Measurements from ENCODE around the gene CFAP90. TPM values are rescaled to one million over a fixed set of nuclear protein-coding genes. Genes with fewer than 3 reads are reported as not detected.

Gene CFAP90
- total RNA-seq, 1 donor from 2014 or later = 5.3 TPM

DNA sequence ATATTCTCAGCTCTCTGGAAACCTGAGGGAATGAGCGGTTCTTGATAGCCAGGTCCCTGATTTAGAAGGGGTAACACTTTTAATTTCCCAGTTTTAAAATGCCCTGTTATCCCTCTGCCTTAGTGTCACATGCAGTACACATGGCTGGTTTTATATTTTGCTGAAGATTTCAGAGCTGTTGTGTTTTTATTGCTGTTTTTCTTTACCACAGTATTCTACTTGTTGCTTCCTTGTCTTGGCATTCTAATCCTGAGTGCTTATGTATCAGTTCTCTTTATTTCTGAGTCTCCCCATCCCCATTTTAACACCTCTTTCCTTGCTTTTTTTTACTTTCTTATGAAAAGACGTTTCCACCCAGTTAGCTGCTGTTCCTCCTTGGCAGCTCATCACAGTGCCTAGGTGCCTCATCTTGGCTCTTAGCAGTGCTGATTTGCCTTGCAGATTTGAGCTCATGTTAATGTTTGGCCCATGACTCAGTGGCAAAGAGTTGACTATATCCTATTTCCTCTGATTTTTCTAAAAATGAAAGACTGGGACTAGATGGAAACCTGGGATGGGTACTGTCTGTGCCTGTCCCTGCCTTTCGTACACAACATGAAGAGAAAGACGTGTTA lies 21.7 kb upstream of the CFAP90 start:
- TF ChIP-seq, protein P1, sequence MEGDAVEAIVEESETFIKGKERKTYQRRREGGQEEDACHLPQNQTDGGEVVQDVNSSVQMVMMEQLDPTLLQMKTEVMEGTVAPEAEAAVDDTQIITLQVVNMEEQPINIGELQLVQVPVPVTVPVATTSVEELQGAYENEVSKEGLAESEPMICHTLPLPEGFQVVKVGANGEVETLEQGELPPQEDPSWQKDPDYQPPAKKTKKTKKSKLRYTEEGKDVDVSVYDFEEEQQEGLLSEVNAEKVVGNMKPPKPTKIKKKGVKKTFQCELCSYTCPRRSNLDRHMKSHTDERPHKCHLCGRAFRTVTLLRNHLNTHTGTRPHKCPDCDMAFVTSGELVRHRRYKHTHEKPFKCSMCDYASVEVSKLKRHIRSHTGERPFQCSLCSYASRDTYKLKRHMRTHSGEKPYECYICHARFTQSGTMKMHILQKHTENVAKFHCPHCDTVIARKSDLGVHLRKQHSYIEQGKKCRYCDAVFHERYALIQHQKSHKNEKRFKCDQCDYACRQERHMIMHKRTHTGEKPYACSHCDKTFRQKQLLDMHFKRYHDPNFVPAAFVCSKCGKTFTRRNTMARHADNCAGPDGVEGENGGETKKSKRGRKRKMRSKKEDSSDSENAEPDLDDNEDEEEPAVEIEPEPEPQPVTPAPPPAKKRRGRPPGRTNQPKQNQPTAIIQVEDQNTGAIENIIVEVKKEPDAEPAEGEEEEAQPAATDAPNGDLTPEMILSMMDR (conservative IDR thresholded peaks at IDR 0.05) = no peak
- no peaks in the 10 kb centered on the region for H3K9me3 Mint-ChIP-seq
- peaks cover 22% of the 10 kb centered on the region for H3K36me3 Mint-ChIP-seq
- H3K27ac Mint-ChIP-seq = no peak overlapping the region
- no peak overlapping the region for H3K4me3 Mint-ChIP-seq
- H3K4me1 Mint-ChIP-seq (ENCODE audit: unreplicated experiment) = peaks cover 29% of the 10 kb centered on the region
- DNase-seq (ENCODE audit: extremely low spot score, unreplicated experiment) = no peak
- H3K27me3 Mint-ChIP-seq = no peaks in the 10 kb centered on the region

DNA sequence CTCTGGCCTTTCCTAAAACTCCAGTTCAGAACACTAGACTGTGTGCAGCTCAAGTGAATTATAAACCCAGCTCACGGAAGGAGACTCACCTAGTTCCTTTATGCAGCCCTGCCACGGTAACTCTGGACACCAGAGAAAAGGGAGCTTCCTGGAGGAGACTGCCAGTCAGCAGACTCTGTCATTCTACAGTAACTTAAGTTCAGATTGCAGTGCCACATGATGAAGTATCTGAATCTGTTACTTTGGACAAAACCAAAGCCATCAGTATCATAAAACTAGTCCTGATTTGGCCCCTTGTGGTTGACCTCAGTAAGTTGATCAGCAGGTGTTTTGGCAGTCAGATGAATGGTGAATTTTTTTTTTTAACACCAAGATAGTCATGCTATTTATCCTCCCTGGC lies 20.7 kb upstream of the CFAP90 start:
- TF ChIP-seq, protein P1 (conservative IDR thresholded peaks at IDR 0.05) = peak; percentile 19
- DNase-seq (ENCODE audit: extremely low spot score, unreplicated experiment) = no peak
- peaks cover 20% of the 10 kb centered on the region for H3K36me3 Mint-ChIP-seq
- peaks cover 36% of the 10 kb centered on the region for H3K4me1 Mint-ChIP-seq (ENCODE audit: unreplicated experiment)
- no peaks in the 10 kb centered on the region for H3K27me3 Mint-ChIP-seq
- peak overlapping the region; percentile 55 for H3K4me3 Mint-ChIP-seq
- H3K9me3 Mint-ChIP-seq = no peaks in the 10 kb centered on the region
- H3K27ac Mint-ChIP-seq = no peak overlapping the region

DNA sequence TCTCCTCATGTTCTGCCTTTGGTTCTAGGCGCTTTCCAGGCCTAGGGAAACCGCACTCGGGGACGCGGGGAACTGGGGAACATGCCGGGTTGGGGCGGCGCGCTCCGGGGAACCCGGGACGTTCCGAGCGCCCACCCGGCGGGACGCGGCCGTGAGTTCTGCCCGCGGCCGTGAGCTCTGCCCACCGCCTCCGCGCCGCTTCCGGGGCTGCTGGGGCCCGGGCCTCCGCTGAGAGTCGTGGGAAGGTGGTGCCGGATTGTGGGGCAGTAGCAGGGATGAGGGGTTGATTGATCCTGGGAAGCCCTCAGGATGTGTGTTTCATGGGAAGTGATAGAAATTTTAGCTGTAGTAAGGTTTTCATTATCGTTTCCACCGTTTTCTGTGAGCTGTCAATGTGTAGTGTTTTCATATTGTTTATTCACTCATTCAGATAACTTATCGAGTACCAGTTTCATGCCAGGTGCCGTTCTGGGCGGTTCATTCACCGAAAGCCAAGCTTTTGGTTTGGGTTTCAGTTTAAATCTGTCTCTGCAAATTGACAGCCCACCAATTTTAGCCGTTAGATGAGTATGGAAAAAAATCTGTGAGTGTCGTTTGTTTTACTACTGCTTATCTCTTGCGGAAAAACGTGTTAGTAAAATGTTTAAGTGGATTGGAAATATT lies 18.7 kb upstream of the CFAP90 start:
- H3K27ac Mint-ChIP-seq = no peak overlapping the region
- no peak for DNase-seq (ENCODE audit: extremely low spot score, unreplicated experiment)

DNA sequence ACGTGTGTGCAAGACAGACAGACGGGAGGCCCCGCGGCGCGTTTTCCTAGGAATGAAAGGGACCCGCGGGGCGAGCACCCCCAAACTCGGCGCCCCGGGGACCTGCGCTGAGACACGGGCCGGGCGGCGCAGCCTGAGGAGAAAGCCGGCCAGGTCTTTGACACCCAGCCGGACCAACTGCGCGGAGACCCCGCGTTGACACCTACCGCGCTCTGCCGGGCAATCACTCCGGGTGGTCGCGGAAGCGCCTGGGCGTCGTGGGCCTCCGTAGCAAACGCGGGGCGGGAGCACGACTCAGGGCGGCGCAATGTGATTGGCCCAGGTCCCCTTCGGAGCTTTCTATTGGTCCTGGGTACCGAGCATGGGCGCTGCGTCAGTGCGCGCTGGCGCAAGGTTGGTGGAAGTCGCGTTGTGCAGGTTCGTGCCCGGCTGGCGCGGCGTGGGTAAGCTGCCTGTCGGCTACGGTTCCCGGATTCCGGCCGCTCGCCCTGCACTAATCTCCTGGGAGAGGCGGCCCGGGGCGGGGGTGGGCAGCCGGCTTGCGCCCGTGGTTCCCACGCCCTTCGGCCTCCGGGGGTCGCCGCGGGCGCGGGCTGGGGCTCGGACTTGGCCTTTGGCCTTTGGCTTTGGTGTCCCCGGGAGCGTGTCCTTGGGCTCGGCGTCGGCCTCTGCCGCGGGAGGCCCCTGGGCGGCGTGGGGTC lies 18.0 kb upstream of the CFAP90 start, which contains the start of the genes FASTKD3 and MTRR:
FASTKD3 (minus strand) TSS at position 259 of the 701 bp plus-strand sequence. CDS start 948 bp downstream, outside the sequence.
MTRR (plus strand) TSS at position 376 of the 701 bp plus-strand sequence. CDS start 1,647 bp downstream, outside the sequence.
- Mint-ChIP-seq H3K27ac (peak within 1 kb of the TSS; percentile 49), H3K4me3 (peak within 1 kb of the TSS; percentile 95), H3K36me3 (peaks cover 11% of the 10 kb centered on the region), H3K27me3 (no peaks in the 10 kb centered on the region), H3K4me1 (ENCODE audit: unreplicated experiment) (peaks cover 43% of the 10 kb centered on the region), H3K9me3 (no peaks in the 10 kb centered on the region)
- TF ChIP-seq, protein P1 (conservative IDR thresholded peaks at IDR 0.05) = no peak
- peak; percentile 92 for DNase-seq (ENCODE audit: extremely low spot score, unreplicated experiment)

More for the DNA sequence above, 18.7 kb upstream of the CFAP90 start:
- Mint-ChIP-seq H3K9me3 (no peaks in the 10 kb centered on the region), H3K27me3 (no peaks in the 10 kb centered on the region), H3K36me3 (peaks cover 13% of the 10 kb centered on the region), H3K4me1 (ENCODE audit: unreplicated experiment) (peaks cover 45% of the 10 kb centered on the region), H3K4me3 (peak overlapping the region; percentile 91)
- TF ChIP-seq, protein P1 (conservative IDR thresholded peaks at IDR 0.05) = no peak

DNA sequence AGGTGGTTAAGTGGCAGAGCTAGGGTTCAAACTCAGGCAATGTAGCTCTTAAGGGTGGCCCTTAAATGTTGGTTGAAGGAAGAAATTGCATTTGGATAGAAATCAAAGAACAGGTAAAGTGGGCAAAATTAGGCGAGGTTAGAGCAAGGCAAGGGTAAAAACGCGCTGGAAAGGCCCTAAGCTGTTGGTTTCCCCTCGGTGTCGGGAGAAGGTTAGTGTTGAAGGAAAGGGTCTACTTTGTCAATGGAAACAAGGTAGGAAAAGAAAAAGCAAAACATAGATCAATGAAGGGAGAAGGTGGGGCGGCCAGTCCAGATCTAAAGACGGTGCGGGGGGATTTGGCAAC lies 17.5 kb upstream of the CFAP90 start:
- TF ChIP-seq, protein P1 (conservative IDR thresholded peaks at IDR 0.05) = no peak
- no peak for DNase-seq (ENCODE audit: extremely low spot score, unreplicated experiment)
- Mint-ChIP-seq H3K9me3 (no peaks in the 10 kb centered on the region), H3K4me3 (peak overlapping the region; percentile 95), H3K36me3 (peaks cover 9% of the 10 kb centered on the region), H3K4me1 (ENCODE audit: unreplicated experiment) (peaks cover 39% of the 10 kb centered on the region), H3K27me3 (no peaks in the 10 kb centered on the region), H3K27ac (peak overlapping the region; percentile 49)
